ENCODE data around the gene CCDC71.

DNA sequence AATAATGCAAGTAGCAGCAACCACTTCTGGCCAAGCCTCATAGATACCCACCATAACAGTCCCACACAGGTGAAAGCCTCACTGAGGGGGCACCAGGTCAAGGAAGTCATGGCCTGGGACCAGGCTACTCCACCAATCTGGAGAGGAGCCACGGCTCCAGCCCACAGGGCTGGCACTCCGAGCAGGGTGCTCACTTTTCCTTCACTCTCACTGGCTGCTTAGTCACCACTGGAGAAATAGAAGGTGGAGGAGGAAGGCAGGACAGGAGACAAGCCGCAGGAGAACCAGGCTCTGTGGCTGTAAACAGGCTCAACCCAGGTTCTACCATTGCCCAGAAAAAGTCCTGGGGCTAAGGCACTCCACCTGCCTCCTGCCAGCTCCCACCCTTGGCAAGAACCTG is 46.7 kb downstream of the CCDC71 start:
- TF ChIP-seq POLR2A (IDR thresholded peaks at IDR 0.05) (no peak), POLR2AphosphoS5 (IDR thresholded peaks at IDR 0.05) (no peak)
- TF ChIP-seq, protein P1, sequence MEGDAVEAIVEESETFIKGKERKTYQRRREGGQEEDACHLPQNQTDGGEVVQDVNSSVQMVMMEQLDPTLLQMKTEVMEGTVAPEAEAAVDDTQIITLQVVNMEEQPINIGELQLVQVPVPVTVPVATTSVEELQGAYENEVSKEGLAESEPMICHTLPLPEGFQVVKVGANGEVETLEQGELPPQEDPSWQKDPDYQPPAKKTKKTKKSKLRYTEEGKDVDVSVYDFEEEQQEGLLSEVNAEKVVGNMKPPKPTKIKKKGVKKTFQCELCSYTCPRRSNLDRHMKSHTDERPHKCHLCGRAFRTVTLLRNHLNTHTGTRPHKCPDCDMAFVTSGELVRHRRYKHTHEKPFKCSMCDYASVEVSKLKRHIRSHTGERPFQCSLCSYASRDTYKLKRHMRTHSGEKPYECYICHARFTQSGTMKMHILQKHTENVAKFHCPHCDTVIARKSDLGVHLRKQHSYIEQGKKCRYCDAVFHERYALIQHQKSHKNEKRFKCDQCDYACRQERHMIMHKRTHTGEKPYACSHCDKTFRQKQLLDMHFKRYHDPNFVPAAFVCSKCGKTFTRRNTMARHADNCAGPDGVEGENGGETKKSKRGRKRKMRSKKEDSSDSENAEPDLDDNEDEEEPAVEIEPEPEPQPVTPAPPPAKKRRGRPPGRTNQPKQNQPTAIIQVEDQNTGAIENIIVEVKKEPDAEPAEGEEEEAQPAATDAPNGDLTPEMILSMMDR (IDR thresholded peaks at IDR 0.05 in 8 of 11, conservative IDR thresholded peaks at IDR 0.05 in 3 of 11): no peak
